CD4-positive, alpha-beta T cell treated with Interleukin-4 for 4 hours (primary cell): Measurements from ENCODE around the gene CALR.

Experiments used
- DNase-seq: peaks from one replicate; pipeline ENCODE4 v3.0.0-alpha.2; 2020

CALR gene

DNA sequence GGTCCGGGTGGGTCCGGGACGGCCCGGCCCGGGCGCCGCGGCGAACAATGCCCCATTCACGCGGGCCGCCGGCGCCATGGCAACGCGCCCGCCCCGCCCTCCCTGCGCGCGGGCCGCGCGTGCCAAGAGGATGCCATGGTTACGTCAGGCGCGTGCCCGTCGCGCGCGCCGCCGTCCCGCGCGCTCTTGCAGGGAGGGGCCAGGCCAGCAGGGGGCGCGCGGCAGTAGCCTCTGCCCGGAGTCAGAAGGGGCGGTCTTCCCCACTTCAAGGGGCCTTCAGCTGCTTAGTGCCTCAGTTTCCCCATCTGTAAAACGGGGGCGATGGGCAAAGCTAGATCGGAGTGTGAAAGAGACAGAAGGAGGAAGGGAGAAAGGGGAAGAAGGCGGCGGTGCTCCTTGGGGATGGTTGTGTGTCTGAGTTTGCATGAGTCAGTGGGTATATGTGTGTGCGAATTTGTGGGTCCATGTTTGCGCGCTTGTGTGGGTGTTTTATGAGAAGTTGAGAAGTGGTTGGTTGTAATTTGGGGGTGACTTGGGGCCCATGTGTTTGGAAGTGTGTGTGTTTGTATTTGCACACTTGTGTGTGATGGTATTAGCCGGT, 45.2 kb downstream of the CALR start:
- DNase-seq = peak; percentile 70

DNA sequence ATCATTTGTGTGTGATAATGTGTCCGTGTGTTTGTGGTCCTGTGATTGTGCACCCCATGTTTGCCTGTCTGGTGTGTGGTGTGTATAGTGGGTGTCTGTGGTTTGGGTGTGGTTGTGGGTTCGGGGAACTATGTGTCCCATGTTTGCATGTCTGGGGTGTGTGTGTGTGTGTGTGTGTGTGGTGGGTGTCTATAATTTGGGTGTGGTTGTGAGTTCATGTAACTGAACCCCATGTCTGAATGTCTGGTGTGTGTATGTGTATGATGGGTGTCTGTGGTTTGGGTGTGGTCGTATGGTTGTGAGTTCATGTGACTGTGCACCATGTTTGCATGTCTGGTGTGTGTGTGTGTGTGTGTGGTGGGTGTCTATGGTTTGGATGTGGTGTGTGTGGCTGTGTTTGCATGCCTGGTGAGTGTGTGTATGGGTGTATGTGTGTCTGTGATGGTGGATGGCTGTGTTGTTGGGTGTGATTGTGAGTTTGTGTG, 45.8 kb downstream of the CALR start:
- DNase-seq = peak; percentile 27

DNA sequence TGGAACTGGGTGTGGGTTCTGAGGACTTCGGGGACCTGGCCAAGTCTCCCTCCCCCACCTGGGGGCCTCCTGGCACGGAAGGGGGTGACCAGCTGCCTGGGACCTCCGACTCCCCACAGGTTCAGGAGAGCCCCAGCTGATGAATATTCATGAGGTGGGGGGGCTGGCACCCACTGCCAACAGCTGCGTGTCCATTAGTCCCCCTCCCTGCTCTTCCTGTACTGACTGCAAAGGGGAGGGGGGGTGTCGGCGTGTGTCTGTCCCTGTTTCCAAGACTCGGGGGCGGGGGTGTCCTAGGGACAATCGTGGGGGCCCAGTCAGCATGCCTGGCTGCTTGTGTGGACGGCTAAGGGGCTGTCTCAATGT, 46.3 kb downstream of the CALR start:
- DNase-seq = no peak

DNA sequence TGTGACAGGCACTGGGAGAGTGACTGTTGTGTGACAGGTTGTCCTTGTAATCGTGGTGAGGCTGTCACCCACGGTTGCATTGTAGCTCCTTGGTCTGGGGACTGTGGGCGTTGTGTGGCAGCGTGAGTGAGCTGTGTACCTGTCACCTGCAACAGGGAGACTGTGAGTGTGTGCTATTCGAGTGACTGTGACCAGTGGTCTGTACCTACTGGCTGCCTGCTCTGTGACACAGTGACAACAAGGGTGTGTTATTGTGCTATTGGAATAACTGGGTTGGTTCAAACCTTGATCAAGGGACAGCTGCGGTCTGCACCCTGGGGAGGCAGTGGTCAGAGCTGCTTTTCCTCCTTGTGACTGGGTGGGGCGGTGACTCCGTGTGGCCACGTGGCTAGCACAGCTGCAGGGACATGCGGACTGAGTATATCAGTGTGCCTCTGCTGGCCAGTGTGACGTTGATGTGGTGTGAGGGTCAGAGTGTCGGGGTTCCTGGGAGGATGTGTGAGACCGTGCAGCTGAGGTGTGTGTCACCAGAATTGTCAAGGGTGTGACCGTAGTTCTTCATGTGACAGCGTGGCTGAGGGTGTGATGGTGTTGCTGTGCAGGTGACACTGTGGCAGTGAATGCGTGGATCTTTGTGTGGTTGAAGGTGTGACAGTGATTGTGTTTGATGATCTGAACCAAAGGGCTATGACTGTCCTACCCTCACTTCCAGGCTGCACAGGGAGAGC, 46.8 kb downstream of the CALR start:
- peak; percentile 23 for DNase-seq

DNA sequence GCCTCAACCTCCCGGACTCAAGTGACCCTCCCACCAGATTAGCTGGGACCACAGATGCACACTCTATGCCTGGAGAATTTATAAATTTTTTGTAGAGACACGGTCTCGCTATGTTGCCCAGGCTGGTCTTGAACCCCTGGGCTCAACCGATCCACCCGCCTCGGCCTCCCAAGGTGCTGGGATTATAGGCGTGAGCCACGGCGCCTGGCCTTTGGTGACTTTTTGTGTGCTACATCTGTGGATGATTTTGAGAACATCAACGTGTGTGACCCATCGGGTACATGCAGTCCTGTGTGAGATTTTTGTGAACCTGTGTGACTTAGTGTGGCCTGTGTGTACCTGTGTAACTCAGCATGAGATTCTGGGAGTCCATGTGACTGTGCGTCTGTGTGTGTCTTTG, 48.3 kb downstream of the CALR start:
- no peak for DNase-seq

DNA sequence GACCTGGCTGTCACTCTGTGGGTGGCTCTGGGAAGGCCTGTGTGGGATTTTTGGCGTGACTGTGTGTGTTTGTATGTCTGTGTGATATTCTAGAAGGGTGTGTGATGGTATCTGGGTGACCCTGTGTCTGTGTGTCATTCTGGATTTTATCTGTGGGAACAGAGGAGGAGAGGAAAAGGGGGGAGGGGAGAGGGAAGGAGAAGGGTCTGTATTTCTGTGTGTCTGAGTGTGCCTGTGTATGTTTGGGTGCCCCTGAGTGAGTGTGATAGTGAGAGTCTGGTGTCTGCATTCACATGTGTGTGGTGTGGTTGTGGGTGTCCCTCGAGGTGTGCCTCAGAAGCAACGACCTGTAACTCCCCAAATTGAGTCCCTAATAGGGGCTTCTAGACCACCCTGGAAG, 48.8 kb downstream of the CALR start:
- DNase-seq = no peak

DNA sequence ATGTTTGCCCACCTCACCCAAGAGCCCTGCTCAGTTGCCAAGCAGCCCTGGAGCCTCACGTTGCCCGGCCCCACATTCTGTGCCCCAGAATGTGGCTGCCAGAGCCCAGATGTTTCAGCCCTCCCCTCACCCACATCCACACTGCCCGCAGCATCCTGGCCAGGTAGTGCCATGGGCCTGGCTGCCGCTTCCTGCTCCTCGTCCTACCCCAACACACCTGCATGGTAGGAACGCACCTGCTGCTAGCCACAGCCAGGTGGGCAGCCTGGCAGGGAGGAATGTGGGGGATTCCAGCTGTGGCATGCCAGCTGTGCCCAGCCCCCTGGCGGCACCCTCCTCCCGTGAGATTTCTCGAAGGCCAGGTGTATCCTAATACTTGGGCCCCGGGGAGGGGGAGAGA, 49.4 kb downstream of the CALR start:
- DNase-seq = no peak

DNA sequence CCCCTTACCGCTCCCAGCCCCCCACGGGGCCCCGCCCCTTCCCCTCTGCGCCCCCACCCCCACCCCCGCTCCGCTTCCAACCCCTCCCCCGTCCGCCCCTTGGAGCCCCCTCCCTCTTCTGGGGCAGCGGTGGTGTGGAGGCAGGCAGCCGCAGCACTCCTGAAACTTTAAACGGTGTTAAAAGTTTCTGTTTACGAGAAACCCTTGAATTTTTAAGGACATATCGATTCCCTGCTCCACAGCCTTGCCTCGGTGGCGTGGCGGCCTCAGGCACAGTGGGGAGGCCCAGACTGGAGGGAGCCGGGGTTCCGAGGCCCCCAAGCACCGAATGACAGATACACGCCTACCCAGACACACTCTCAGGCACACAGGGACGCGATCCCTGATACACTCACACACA, 52.0 kb downstream of the CALR start:
- no peak for DNase-seq

DNA sequence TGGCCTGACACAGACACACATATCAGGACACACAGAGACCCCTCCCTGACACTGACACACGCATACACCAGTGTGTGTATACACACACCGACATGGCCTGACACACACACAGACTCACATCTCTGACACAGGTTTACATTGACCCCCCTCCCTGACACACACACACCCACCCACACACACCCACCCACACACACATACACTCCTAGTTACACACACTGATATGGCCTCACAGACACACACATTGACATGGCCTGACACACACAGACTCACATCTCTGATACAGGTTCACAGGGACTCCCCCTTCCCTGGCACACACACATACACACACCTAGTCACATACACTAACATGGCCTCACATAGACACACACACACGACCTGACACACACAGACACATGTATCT, 52.4 kb downstream of the CALR start:
- DNase-seq = no peak

DNA sequence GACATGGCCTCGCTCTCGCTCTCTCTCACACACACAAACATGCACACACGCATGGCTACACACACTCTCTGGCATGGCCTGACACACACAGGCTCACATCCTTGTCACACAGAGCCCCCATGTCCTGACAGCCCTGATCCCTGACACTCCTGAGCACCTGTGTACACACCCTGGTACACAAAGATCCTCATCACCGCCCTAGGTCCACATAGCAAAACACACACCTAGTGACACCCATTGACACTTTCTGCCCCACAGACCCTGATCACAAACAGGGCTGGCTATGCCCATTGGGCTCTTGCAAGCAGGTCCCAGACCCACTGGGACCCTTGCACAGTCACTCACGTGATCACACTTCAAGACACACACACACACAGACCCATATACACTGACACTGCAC, 52.9 kb downstream of the CALR start:
- no peak for DNase-seq

DNA sequence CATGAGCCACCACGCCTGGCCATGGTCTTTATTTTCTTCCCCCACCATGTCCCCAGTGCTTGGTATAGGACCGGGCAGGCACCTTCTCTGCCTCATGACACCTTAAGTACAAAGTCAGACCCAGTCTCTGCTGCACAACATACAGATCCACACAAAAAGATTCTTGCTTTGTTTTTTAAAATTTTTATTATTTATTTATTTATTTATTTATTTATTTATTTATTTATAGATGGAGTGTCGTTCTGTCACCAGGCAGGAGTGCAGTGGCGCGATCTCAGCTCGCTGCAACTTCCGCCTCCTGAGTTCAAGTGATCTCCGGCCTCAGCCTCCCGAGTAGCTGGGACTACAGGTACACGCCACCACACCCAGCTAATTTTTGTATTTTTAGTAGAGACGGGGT, 54.3 kb downstream of the CALR start:
- DNase-seq = no peak

DNA sequence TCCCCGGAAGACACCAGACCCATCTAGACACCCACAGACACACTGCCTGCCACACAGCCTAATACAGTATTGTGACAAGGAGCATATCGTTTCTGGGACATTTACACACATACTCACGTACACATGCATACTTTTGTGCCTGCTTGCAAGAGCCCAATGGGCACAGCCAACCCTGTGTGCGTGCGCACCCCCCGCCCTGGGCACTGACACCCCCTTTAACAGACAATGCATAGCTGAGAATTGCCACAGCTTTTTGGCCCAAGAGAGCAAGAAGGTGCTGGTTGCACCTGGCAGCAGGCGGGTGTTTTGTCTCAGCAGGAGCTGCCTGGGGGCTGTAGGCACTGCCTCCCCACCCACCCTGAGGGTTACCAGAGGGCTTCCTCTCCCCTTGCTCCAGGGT, 55.2 kb downstream of the CALR start:
- no peak for DNase-seq
